HL-60 (cell line): ENCODE results near the gene CNGA2.

Source experiments
- DNase-seq, 2 experiments: peaks; one replicate each; pipeline ENCODE4 v3.0.0-alpha.2; 2010 to 2020; ENCODE audit warnings: low read depth in 1 of 2, low spot score in 1 of 2
- H3K27ac ChIP-seq: fragments of 250-450 bp; sonication (Bioruptor Pico); replicated peaks from 2 replicates; pipeline ENCODE4 v1.5.1; 2020; ENCODE audit warnings: mild to moderate bottlenecking, moderate library complexity
- H3K27me3 ChIP-seq: fragments of 250-450 bp; sonication (Bioruptor Pico); 2 replicates; pipeline ENCODE4 v1.5.1; 2021; ENCODE audit warnings: mild to moderate bottlenecking, moderate library complexity; ENCODE audit not compliant: insufficient read depth, poor library complexity, severe bottlenecking
- H3K4me3 ChIP-seq: replicated peaks from 2 replicates; pipeline ENCODE4 v1.5.1; 2011; ENCODE audit warnings: mild to moderate bottlenecking, control low read depth, low read length; ENCODE audit not compliant: insufficient read depth
- GABPA ChIP-seq: IDR thresholded peaks from 2 replicates; pipeline ENCODE4 v1.6.1; 2012; ENCODE audit warnings: low read depth
- POLR2AphosphoS5 ChIP-seq: IDR thresholded peaks from 2 replicates; pipeline ENCODE4 v1.6.1; 2012; ENCODE audit warnings: low read depth
- SPI1 ChIP-seq: IDR thresholded peaks from 2 replicates; pipeline ENCODE4 v1.6.1; 2012; ENCODE audit warnings: low read depth, mild to moderate bottlenecking, borderline replicate concordance
- TF ChIP-seq, protein P1 (sequence below): IDR thresholded peaks from one replicate; pipeline ENCODE4 v1.5.1; 2011; ENCODE audit warnings: low read length, control low read depth, inconsistent platforms; ENCODE audit not compliant: insufficient read depth
- TF ChIP-seq, protein P2 (sequence below): IDR thresholded peaks from 2 replicates; pipeline ENCODE4 v1.6.1; 2012; ENCODE audit warnings: low read depth; ENCODE audit not compliant: insufficient replicate concordance

Gene CNGA2

DNA sequence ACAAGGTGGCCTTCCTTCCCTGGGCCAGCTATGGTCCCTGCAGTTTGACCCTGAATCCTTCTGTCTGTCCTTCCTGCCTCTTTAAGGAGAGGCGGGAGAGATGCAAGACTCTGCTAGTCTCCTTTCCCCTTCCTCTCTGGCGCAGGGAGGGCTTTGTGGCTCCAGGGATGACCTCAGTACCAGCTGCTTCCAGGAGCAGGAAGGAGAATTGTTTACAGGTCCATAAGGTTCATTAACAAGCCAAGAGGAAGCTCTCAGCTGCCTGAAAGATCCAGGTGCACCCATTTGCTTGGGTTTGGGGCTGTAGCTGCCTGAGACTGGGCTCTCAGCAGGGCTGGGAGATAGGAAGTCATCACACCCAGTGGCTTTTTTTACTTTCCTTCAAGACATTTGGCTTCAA, 22.8 kb upstream of the CNGA2 start:
- no peak overlapping the region for H3K4me3 ChIP-seq
- DNase-seq: no peak
- TF ChIP-seq SPI1 (no peak), GABPA (no peak), POLR2AphosphoS5 (no peak)
- TF ChIP-seq, protein P1, sequence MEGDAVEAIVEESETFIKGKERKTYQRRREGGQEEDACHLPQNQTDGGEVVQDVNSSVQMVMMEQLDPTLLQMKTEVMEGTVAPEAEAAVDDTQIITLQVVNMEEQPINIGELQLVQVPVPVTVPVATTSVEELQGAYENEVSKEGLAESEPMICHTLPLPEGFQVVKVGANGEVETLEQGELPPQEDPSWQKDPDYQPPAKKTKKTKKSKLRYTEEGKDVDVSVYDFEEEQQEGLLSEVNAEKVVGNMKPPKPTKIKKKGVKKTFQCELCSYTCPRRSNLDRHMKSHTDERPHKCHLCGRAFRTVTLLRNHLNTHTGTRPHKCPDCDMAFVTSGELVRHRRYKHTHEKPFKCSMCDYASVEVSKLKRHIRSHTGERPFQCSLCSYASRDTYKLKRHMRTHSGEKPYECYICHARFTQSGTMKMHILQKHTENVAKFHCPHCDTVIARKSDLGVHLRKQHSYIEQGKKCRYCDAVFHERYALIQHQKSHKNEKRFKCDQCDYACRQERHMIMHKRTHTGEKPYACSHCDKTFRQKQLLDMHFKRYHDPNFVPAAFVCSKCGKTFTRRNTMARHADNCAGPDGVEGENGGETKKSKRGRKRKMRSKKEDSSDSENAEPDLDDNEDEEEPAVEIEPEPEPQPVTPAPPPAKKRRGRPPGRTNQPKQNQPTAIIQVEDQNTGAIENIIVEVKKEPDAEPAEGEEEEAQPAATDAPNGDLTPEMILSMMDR: no peak
- TF ChIP-seq, protein P2, sequence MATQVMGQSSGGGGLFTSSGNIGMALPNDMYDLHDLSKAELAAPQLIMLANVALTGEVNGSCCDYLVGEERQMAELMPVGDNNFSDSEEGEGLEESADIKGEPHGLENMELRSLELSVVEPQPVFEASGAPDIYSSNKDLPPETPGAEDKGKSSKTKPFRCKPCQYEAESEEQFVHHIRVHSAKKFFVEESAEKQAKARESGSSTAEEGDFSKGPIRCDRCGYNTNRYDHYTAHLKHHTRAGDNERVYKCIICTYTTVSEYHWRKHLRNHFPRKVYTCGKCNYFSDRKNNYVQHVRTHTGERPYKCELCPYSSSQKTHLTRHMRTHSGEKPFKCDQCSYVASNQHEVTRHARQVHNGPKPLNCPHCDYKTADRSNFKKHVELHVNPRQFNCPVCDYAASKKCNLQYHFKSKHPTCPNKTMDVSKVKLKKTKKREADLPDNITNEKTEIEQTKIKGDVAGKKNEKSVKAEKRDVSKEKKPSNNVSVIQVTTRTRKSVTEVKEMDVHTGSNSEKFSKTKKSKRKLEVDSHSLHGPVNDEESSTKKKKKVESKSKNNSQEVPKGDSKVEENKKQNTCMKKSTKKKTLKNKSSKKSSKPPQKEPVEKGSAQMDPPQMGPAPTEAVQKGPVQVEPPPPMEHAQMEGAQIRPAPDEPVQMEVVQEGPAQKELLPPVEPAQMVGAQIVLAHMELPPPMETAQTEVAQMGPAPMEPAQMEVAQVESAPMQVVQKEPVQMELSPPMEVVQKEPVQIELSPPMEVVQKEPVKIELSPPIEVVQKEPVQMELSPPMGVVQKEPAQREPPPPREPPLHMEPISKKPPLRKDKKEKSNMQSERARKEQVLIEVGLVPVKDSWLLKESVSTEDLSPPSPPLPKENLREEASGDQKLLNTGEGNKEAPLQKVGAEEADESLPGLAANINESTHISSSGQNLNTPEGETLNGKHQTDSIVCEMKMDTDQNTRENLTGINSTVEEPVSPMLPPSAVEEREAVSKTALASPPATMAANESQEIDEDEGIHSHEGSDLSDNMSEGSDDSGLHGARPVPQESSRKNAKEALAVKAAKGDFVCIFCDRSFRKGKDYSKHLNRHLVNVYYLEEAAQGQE: no peak
- no peaks in the 10 kb centered on the region for H3K27me3 ChIP-seq
- no peak overlapping the region for H3K27ac ChIP-seq

DNA sequence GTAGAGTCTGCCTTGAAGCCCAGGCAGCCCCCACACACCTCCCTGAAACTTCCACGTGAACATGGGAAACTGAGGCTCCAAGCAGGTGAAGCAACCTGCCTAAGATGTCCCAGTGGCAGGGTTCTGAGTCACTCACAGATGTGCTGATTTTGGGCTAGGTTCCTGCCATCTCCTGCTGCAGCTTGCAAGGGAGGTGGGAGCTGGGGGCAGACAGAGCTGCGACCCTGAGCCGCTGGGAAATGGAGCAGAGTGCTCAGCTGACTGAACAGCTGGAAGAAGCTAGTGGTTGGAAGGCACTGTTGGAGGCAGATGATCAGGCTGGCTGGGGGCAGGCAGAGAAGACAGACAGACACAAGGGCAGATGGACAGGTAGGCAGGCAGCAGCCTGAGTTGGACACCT, 22.3 kb upstream of the CNGA2 start:
- Histone ChIP-seq H3K27ac (no peak overlapping the region), H3K4me3 (no peak overlapping the region), H3K27me3 (no peaks in the 10 kb centered on the region)
- TF ChIP-seq, protein P2: no peak
- no peak for TF ChIP-seq POLR2AphosphoS5
- no peak for TF ChIP-seq SPI1
- TF ChIP-seq, protein P1: no peak
- TF ChIP-seq GABPA: no peak
- DNase-seq: no peak

DNA sequence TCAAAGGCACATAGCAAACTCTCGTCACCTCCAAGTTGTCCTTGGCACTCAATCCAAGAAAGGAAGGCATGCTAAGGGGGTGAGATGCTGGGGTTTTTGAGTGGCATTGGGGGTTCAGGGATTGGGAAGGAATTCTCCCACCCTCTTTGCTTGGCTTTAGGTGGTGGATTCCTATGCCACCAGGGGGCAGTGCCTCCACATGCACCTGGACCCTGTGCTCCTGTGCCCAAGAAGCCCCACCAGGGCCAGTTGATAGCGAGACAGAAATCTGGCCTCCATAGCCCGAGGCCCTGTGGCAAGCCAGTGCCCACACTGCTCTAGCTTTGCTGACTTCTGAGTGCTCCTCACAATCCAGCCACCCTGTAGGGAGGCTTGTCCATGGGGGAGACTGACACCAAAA, 20.7 kb upstream of the CNGA2 start:
- Histone ChIP-seq H3K27ac (no peak overlapping the region), H3K4me3 (no peak overlapping the region), H3K27me3 (no peaks in the 10 kb centered on the region)
- TF ChIP-seq, protein P1: peak; percentile 31
- TF ChIP-seq POLR2AphosphoS5: no peak
- DNase-seq: peak in 1 of 2 experiments; percentile 23

DNA sequence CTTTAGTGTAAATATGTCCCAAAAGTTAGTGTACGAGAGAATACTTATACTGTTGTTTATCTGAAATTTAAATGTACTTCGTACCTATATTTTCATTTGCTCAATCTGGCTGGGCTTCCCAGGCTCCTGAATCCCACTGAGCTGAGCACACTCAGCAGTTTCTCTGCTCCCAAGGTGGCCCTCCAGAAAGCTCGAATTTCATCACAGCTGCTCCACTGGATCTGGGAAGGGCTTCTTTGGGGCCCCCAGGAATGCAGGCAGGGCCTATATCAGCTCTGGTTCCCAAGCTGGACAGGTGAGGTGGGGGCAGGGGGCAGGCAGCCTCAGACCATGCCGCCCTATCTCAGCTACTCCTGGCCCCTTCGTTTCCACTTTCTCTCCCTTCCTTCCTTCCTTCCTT, 20.2 kb upstream of the CNGA2 start:
- Histone ChIP-seq H3K4me3 (no peak overlapping the region), H3K27ac (no peak overlapping the region), H3K27me3 (no peaks in the 10 kb centered on the region)
- no peak for DNase-seq
- TF ChIP-seq GABPA: no peak
- TF ChIP-seq, protein P2: no peak
- TF ChIP-seq, protein P1: no peak
- TF ChIP-seq POLR2AphosphoS5: no peak
- TF ChIP-seq SPI1: no peak
